Neural progenitor cell (in vitro differentiated cells): ENCODE measurements around the gene FGFRL1. TPM values are rescaled to one million over a fixed set of nuclear protein-coding genes. Genes with fewer than 3 reads are reported as not detected.

Experiments used
- DNase-seq: peaks from one replicate; pipeline ENCODE4 v3.0.0-alpha.2; 2016; ENCODE audit warnings: low spot score
- H2AFZ ChIP-seq: fragments of 200-600 bp; sonication (generic); replicated peaks from 2 replicates; pipeline ENCODE4 v1.6.1; 2016; ENCODE audit warnings: antibody characterized with exemption
- H3F3A ChIP-seq: fragments of 200-600 bp; sonication (generic); 2 replicates; pipeline ENCODE4 v1.6.1; 2016; ENCODE audit warnings: antibody characterized with exemption, low read depth
- H3K27ac ChIP-seq: fragments of 200-600 bp; sonication (generic); 2 replicates; pipeline ENCODE4 v1.5.1; 2016; ENCODE audit warnings: mild to moderate bottlenecking
- H3K27me3 ChIP-seq: fragments of 200-600 bp; sonication (generic); 2 replicates; pipeline ENCODE4 v1.6.1; 2016; ENCODE audit warnings: mild to moderate bottlenecking, moderate library complexity
- H3K36me3 ChIP-seq: fragments of 200-600 bp; sonication (generic); 2 replicates; pipeline ENCODE4 v1.5.1; 2016
- H3K4me1 ChIP-seq: fragments of 200-600 bp; sonication (generic); 2 replicates; pipeline ENCODE4 v1.6.1; 2016; ENCODE audit warnings: mixed run types
- H3K4me2 ChIP-seq: fragments of 200-600 bp; sonication (generic); 2 replicates; pipeline ENCODE4 v1.6.1; 2016
- H3K4me3 ChIP-seq: fragments of 200-600 bp; sonication (generic); 2 replicates; pipeline ENCODE4 v1.5.1; 2016
- H3K79me2 ChIP-seq: fragments of 200-600 bp; sonication (generic); 2 replicates; pipeline ENCODE4 v1.6.1; 2016; ENCODE audit warnings: low read depth
- H3K9ac ChIP-seq: fragments of 200-600 bp; sonication (generic); 2 replicates; pipeline ENCODE4 v1.6.1; 2016
- H3K9me3 ChIP-seq: fragments of 200-600 bp; sonication (generic); 2 replicates; pipeline ENCODE4 v1.5.1; 2016; ENCODE audit warnings: low read depth
- H4K20me1 ChIP-seq: fragments of 200-600 bp; sonication (generic); 2 replicates; pipeline ENCODE4 v1.6.1; 2016; ENCODE audit warnings: low read depth
- H3K27ac Mint-ChIP-seq: 3 replicates; pipeline ENCODE4 v1.8.0; 2021; ENCODE audit warnings: mixed read lengths
- H3K27me3 Mint-ChIP-seq: 2 replicates; pipeline ENCODE4 v1.8.0; 2022; ENCODE audit warnings: low read depth, mild to moderate bottlenecking, inconsistent platforms, moderate library complexity, mixed read lengths; ENCODE audit not compliant: insufficient read depth
- H3K36me3 Mint-ChIP-seq: 3 replicates; pipeline ENCODE4 v1.8.0; 2021; ENCODE audit warnings: mixed read lengths
- H3K4me1 Mint-ChIP-seq: 3 replicates; pipeline ENCODE4 v1.8.0; 2021; ENCODE audit warnings: mixed read lengths
- H3K4me3 Mint-ChIP-seq: 3 replicates; pipeline ENCODE4 v1.8.0; 2021; ENCODE audit warnings: mild to moderate bottlenecking, moderate library complexity, mixed read lengths
- H3K9me3 Mint-ChIP-seq: 3 replicates; pipeline ENCODE4 v1.8.0; 2020; ENCODE audit warnings: mixed read lengths
- EZH2 ChIP-seq: fragments of 200-600 bp; sonication (generic); IDR thresholded peaks from 2 replicates; pipeline ENCODE4 v1.6.1; 2017; ENCODE audit warnings: antibody characterized with exemption, mild to moderate bottlenecking, moderate library complexity
- EZH2phosphoT487 ChIP-seq: fragments of 200-600 bp; sonication (generic); IDR thresholded peaks from 2 replicates; pipeline ENCODE4 v1.6.1; 2017; ENCODE audit warnings: antibody characterized with exemption
- total RNA-seq: library from RNA; depleted of rRNA; stranded (reverse); fragments of >200 nt; gene quantifications from 2 replicates; pipeline ENCODE4 v1.2.3, GENCODE V29; 2015; ENCODE audit warnings: low replicate concordance
- TF ChIP-seq, protein P1 (sequence below): fragments of 200-600 bp; sonication (generic); IDR thresholded peaks from 2 replicates; pipeline ENCODE4 v1.5.1; 2017; ENCODE audit warnings: antibody characterized with exemption, mild to moderate bottlenecking

Gene FGFRL1
- total RNA-seq, 1 donor from 2014 or later, result 9.6 TPM

DNA sequence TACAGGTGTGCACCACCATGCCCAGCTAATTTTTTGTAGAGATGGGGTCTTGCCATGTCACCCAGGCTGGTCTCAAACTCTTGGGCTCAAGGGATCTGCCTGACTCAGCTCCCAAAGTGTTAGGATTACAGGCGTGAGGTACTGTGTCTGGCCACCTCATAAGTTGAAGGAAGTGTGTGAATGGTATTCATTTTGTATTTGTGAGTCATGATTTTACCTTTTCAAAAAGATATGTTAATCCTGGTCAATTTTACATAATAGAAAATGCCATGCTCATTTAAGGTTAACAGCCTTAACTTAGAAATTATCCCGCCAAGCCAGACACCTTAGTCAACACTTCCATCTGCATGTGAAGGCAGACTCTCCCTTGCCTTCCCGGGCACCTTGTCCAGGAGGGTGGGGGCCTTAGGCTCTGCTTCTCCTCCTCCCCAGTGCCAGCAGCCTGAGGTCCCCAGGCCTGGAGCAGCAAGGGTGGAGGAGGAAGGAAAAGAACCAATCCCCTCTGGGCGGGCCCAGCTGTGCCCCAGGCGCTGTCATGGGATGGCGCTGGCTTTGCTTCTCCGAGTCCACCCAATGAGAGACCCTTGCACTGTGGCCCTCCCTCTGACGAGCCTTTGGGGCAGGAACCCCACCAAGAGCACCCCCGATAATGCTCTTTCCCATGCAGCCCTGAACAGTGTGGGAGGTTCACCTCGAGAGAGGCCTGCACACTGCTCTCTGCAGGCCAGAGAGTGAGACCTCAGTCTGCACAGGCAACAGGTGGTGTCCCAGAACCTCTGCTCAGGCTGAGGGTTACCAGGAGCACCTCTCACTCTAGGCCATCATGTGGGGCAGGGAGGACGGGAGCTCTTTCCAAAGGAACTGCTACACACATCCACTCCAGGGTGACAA, 64.6 kb downstream of the FGFRL1 start:
- peaks cover 3% of the 10 kb centered on the region for H3K27me3 ChIP-seq
- no peak for TF ChIP-seq EZH2
- no peak for TF ChIP-seq EZH2phosphoT487
- TF ChIP-seq, protein P1, sequence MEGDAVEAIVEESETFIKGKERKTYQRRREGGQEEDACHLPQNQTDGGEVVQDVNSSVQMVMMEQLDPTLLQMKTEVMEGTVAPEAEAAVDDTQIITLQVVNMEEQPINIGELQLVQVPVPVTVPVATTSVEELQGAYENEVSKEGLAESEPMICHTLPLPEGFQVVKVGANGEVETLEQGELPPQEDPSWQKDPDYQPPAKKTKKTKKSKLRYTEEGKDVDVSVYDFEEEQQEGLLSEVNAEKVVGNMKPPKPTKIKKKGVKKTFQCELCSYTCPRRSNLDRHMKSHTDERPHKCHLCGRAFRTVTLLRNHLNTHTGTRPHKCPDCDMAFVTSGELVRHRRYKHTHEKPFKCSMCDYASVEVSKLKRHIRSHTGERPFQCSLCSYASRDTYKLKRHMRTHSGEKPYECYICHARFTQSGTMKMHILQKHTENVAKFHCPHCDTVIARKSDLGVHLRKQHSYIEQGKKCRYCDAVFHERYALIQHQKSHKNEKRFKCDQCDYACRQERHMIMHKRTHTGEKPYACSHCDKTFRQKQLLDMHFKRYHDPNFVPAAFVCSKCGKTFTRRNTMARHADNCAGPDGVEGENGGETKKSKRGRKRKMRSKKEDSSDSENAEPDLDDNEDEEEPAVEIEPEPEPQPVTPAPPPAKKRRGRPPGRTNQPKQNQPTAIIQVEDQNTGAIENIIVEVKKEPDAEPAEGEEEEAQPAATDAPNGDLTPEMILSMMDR, result no peak
- H3F3A ChIP-seq, result no peaks in the 10 kb centered on the region
- no peaks in the 10 kb centered on the region for H3K79me2 ChIP-seq
- H3K27me3 Mint-ChIP-seq, result peaks cover 19% of the 10 kb centered on the region
- no peak overlapping the region for H2AFZ ChIP-seq
- no peaks in the 10 kb centered on the region for H4K20me1 ChIP-seq
- no peak overlapping the region for H3K4me3 ChIP-seq
- H3K9me3 ChIP-seq, result no peaks in the 10 kb centered on the region
- no peak overlapping the region for H3K27ac Mint-ChIP-seq
- H3K9me3 Mint-ChIP-seq, result peaks cover 3% of the 10 kb centered on the region
- H3K9ac ChIP-seq, result no peak overlapping the region
- no peaks in the 10 kb centered on the region for H3K4me1 ChIP-seq
- H3K27ac ChIP-seq, result no peak overlapping the region
- no peaks in the 10 kb centered on the region for H3K36me3 ChIP-seq
- H3K4me2 ChIP-seq, result no peak overlapping the region
- peaks cover 3% of the 10 kb centered on the region for H3K4me1 Mint-ChIP-seq
- H3K36me3 Mint-ChIP-seq, result no peaks in the 10 kb centered on the region
- no peak overlapping the region for H3K4me3 Mint-ChIP-seq
- no peak for DNase-seq

Other genes with a start within 250 kb of the FGFRL1 start
- gene CPLX1, start 185.5 kb upstream of the FGFRL1 start, total RNA-seq, result not detected in 2 replicates
- 27.6 and 75.9 TPM in 2 replicates for gene GAK, start 79.3 kb upstream of the FGFRL1 start, total RNA-seq
- gene TMEM175, start 79.2 kb upstream of the FGFRL1 start, total RNA-seq, result 4.4 and 10.1 TPM in 2 replicates
- 5.1 and 16.0 TPM in 2 replicates for gene DGKQ, start 38.1 kb upstream of the FGFRL1 start, total RNA-seq
- gene IDUA, start 24.6 kb upstream of the FGFRL1 start, total RNA-seq, result 0.47 and 10.7 TPM in 2 replicates
- 0.19 TPM in 1 of 2 replicates, not detected in the other for gene SLC26A1, start 18.2 kb upstream of the FGFRL1 start, total RNA-seq
- 3.4 and 3.7 TPM in 2 replicates for gene RNF212, start 101.9 kb downstream of the FGFRL1 start, total RNA-seq
- 2.1 and 9.0 TPM in 2 replicates for gene SPON2, start 161.0 kb downstream of the FGFRL1 start, total RNA-seq
- 171 and 243 TPM in 2 replicates for gene CTBP1, start 237.5 kb downstream of the FGFRL1 start, total RNA-seq